Caco-2 (cell line): ENCODE data around the gene SPDYE18. TPM values are rescaled to one million over a fixed set of nuclear protein-coding genes. Genes with fewer than 3 reads are reported as not detected.
"Not testable (repeated sequence)": the region's sequence is repeated elsewhere in the genome, so short reads cannot be mapped to it uniquely, and the experiment has no call there.

Experiments used
- Bru-seq: library from RNA; stranded (reverse); fragments of 400-500 nt; gene quantifications from one replicate; lab custom pipeline; 2021; lab: Mats Ljungman, UMichigan
- BruChase-seq, 2 experiments: library from RNA; stranded (reverse); fragments of 400-500 nt; gene quantifications; one replicate each; lab custom pipeline; 2021; lab: Mats Ljungman, UMichigan
- BruUV-seq: library from RNA; stranded (reverse); fragments of 400-500 nt; replicated peaks from 2 replicates; lab custom pipeline; 2021; lab: Mats Ljungman, UMichigan
- CTCF ChIA-PET: fragments of 300-600 bp; sonication (Branson Sonifier 250); formaldehyde crosslinking; loops from one replicate; lab custom pipeline; 2022; ENCODE audit warnings: antibody characterized with exemption; lab: Charles Lee
- POLR2A ChIA-PET: fragments of 300-600 bp; sonication (Branson Sonifier 250); formaldehyde crosslinking; loops from one replicate; lab custom pipeline; 2022; ENCODE audit warnings: antibody characterized with exemption; lab: Charles Lee
- DNase-seq, 2 experiments: peaks; one replicate each; pipeline versions ENCODE4 v3.0.0 to v3.0.0-alpha.2; 2020 to 2022
- H3K27me3 ChIP-seq: replicated peaks from 2 replicates; pipeline ENCODE4 v1.6.0; 2011; ENCODE audit warnings: low read length; ENCODE audit not compliant: control insufficient read depth, insufficient read depth
- H3K36me3 ChIP-seq: 2 replicates; pipeline ENCODE4 v1.5.1; 2011; ENCODE audit warnings: low read length; ENCODE audit not compliant: control insufficient read depth, insufficient read depth
- H3K4me1 ChIP-seq: fragments of 250-450 bp; sonication (Bioruptor Pico); 2 replicates; pipeline ENCODE4 v1.5.1; 2020; ENCODE audit warnings: mild to moderate bottlenecking
- H3K4me3 ChIP-seq: 2 replicates; pipeline ENCODE4 v1.5.1; 2011; ENCODE audit warnings: low read depth, mild to moderate bottlenecking, control low read depth, low read length
- H3K9me3 ChIP-seq: fragments of 250-450 bp; sonication (Bioruptor Pico); 2 replicates; pipeline ENCODE4 v1.5.1; 2020; ENCODE audit warnings: mild to moderate bottlenecking, moderate library complexity
- H3K27ac Mint-ChIP-seq: one replicate; pipeline ENCODE4 v1.8.0; 2022; ENCODE audit warnings: mixed read lengths; ENCODE audit not compliant: unreplicated experiment
- H3K27me3 Mint-ChIP-seq: one replicate; pipeline ENCODE4 v1.8.0; 2022; ENCODE audit warnings: mixed read lengths; ENCODE audit not compliant: insufficient read depth, unreplicated experiment
- H3K36me3 Mint-ChIP-seq: one replicate; pipeline ENCODE4 v1.8.0; 2022; ENCODE audit warnings: mild to moderate bottlenecking, mixed read lengths; ENCODE audit not compliant: insufficient read depth, unreplicated experiment
- H3K4me1 Mint-ChIP-seq: one replicate; pipeline ENCODE4 v1.8.0; 2022; ENCODE audit warnings: low read depth, mixed read lengths; ENCODE audit not compliant: unreplicated experiment
- H3K4me3 Mint-ChIP-seq: one replicate; pipeline ENCODE4 v1.8.0; 2022; ENCODE audit warnings: mild to moderate bottlenecking, moderate library complexity, mixed read lengths; ENCODE audit not compliant: unreplicated experiment
- H3K9me3 Mint-ChIP-seq: one replicate; pipeline ENCODE4 v1.8.0; 2022; ENCODE audit warnings: mixed read lengths; ENCODE audit not compliant: unreplicated experiment
- intact Hi-C: fragments of 100-400 bp; cut with micrococcal nuclease; formaldehyde crosslinking; loops from one replicate; pipeline ENCODE4 v1.10.0; 2022; ENCODE audit not compliant: unreplicated experiment
- long read RNA-seq: library from polyadenylated mRNA; stranded (forward); transcript quantifications from one replicate; pipeline ENCODE4 v2.0.0, GENCODE V29; 2022
- total RNA-seq: library from RNA; stranded (reverse); gene quantifications from 2 replicates; pipeline ENCODE4 v1.2.3, GENCODE V29; 2022

The SPDYE18 gene
- total RNA-seq (0.35 and 0.66 TPM in 2 replicates), Bru-seq, nascent RNA (percentile 33 among the genes with signal in this experiment), BruChase-seq, experiment 1, labeled RNA remaining after a 2-hour chase (percentile 32 among the genes with signal in this experiment), BruChase-seq, experiment 2, labeled RNA remaining after a 6-hour chase (percentile 35 among the genes with signal in this experiment)
- long read RNA-seq, partial matches to known transcripts, result 0 of 19 reads
- long read RNA-seq, other reads (novel, unspliced or antisense), result 19 of 19 reads

DNA sequence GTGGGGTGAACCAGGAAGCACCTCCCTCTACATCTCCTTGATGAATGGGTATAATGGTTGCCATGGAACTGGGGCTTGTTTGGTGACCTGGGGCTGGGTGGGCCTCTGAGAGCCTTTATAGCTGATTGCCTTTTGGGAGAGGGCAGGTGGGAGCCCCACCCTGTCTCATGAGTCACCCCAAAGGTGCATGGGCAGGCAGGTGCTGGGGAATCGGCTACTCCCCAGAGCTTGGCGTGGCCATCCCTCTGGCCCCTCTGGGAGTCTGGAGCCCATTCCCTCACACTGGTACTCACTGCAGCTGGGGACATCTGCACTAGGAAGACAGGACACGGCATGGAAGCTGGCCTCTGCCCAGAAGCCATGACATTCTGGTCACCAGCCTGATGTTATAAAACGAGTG lies at the start of gene SPDYE18:
TSS of gene SPDYE18 (minus strand) at position 2 of the 400 bp plus-strand sequence. CDS start 2,046 bp downstream, outside the sequence.
- H3K36me3 ChIP-seq, H3K27me3 ChIP-seq, CTCF ChIA-PET, DNase-seq, POLR2A ChIA-PET, H3K4me3 Mint-ChIP-seq, H3K9me3 Mint-ChIP-seq, H3K4me1 ChIP-seq, BruUV-seq, H3K27ac Mint-ChIP-seq, H3K4me1 Mint-ChIP-seq, H3K9me3 ChIP-seq, H3K27me3 Mint-ChIP-seq, H3K36me3 Mint-ChIP-seq, H3K4me3 ChIP-seq, intact Hi-C loops: not testable (repeated sequence)

GRCh38 chr7:77108362-77108761 lies 46.0 kb upstream of the SPDYE18 start:
- H3K4me3 Mint-ChIP-seq, H3K27ac Mint-ChIP-seq, H3K9me3 Mint-ChIP-seq, POLR2A ChIA-PET, H3K27me3 Mint-ChIP-seq, H3K4me1 ChIP-seq, BruUV-seq, CTCF ChIA-PET, DNase-seq, H3K9me3 ChIP-seq, H3K36me3 Mint-ChIP-seq, H3K4me3 ChIP-seq, intact Hi-C loops, H3K27me3 ChIP-seq, H3K36me3 ChIP-seq, H3K4me1 Mint-ChIP-seq: not testable (repeated sequence)

- BruUV-seq, DNase-seq, CTCF ChIA-PET, H3K36me3 Mint-ChIP-seq, H3K4me1 Mint-ChIP-seq, H3K4me3 ChIP-seq, H3K36me3 ChIP-seq, H3K27ac Mint-ChIP-seq, H3K27me3 ChIP-seq, H3K4me3 Mint-ChIP-seq, H3K27me3 Mint-ChIP-seq, H3K9me3 ChIP-seq, H3K9me3 Mint-ChIP-seq, POLR2A ChIA-PET, intact Hi-C loops, H3K4me1 ChIP-seq: not testable (repeated sequence)
Observed at GRCh38 chr7:77107659-77108058, 45.3 kb upstream of the SPDYE18 start.

- DNase-seq, H3K27ac Mint-ChIP-seq, H3K4me3 ChIP-seq, H3K36me3 Mint-ChIP-seq, H3K36me3 ChIP-seq, H3K4me1 ChIP-seq, POLR2A ChIA-PET, intact Hi-C loops, CTCF ChIA-PET, BruUV-seq, H3K4me3 Mint-ChIP-seq, H3K9me3 Mint-ChIP-seq, H3K9me3 ChIP-seq, H3K27me3 ChIP-seq, H3K27me3 Mint-ChIP-seq, H3K4me1 Mint-ChIP-seq: not testable (repeated sequence)
Observed at GRCh38 chr7:77105904-77106303, 43.5 kb upstream of the SPDYE18 start.

DNA sequence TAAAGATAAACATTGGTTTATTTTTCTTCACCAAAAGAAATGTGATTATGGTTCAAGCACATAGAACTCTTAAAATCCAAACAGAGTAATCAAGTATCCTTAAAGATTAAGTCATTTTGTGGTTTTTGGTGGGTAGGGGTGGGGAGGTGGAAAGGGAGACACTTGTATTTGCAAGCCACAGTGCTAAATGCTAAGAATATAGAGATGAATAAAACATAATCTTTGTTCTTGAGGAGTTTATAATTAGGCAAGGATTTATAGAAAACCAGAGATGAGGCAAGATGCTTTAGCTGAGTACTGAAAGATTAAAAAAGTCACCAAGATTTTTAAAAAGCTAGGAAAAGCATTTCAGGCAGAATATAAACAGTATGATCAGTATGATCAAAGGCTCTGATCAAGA lies 40.3 kb upstream of the SPDYE18 start:
- H3K36me3 ChIP-seq, POLR2A ChIA-PET, H3K4me1 ChIP-seq, intact Hi-C loops, H3K4me3 Mint-ChIP-seq, CTCF ChIA-PET, BruUV-seq, H3K4me3 ChIP-seq, H3K27me3 Mint-ChIP-seq, H3K36me3 Mint-ChIP-seq, H3K27me3 ChIP-seq, DNase-seq, H3K27ac Mint-ChIP-seq, H3K9me3 ChIP-seq, H3K4me1 Mint-ChIP-seq, H3K9me3 Mint-ChIP-seq: not testable (repeated sequence)

GRCh38 chr7:77101187-77101586 lies 38.8 kb upstream of the SPDYE18 start:
- H3K27me3 Mint-ChIP-seq, H3K27me3 ChIP-seq, H3K4me1 ChIP-seq, H3K4me3 Mint-ChIP-seq, H3K36me3 Mint-ChIP-seq, H3K4me3 ChIP-seq, intact Hi-C loops, DNase-seq, POLR2A ChIA-PET, H3K4me1 Mint-ChIP-seq, H3K27ac Mint-ChIP-seq, H3K9me3 Mint-ChIP-seq, CTCF ChIA-PET, H3K9me3 ChIP-seq, H3K36me3 ChIP-seq, BruUV-seq: not testable (repeated sequence)

- H3K4me1 ChIP-seq, H3K4me3 Mint-ChIP-seq, H3K36me3 Mint-ChIP-seq, POLR2A ChIA-PET, H3K36me3 ChIP-seq, H3K4me1 Mint-ChIP-seq, H3K27ac Mint-ChIP-seq, H3K9me3 ChIP-seq, intact Hi-C loops, BruUV-seq, H3K27me3 ChIP-seq, CTCF ChIA-PET, DNase-seq, H3K27me3 Mint-ChIP-seq, H3K4me3 ChIP-seq, H3K9me3 Mint-ChIP-seq: not testable (repeated sequence)
Observed at GRCh38 chr7:77100501-77100900, 38.1 kb upstream of the SPDYE18 start.
